ENCODE measurements around the gene RNF146. TPM values are rescaled to one million over a fixed set of nuclear protein-coding genes. Genes with fewer than 3 reads are reported as not detected.
"Not testable (repeated sequence)": the region's sequence is repeated elsewhere in the genome, so short reads cannot be mapped to it uniquely, and the experiment has no call there.

The RNF146 gene
- total and polyA plus RNA-seq, 10 of the 15 experiments (the other 5 are each of a cell fraction or from before 2014, with no cell fraction given), result 9.3 to 33.0 (median 17.8) TPM

GRCh38 chr6:127319686-127320085, 53.0 kb downstream of the RNF146 start:
- peaks cover 0 to 10% of the 10 kb centered on the region in 2 experiments; a peak in 3 of 4 replicates for H3K36me3 ChIP-seq (ENCODE audit: control insufficient read depth in 2 of 2, insufficient read depth in 2 of 2, low read length in 1 of 2)
- ChIA-PET POLR2A (interaction anchor here (1.4 kb wide), 1 partner anchor 12 kb away, joined by 3 read pairs; no protein-coding TSS in a partner anchor), CTCF (interaction anchor here (1.0 to 1.8 kb wide), 5 partner anchors 9 to 79 kb away, joined by 3 to 4 read pairs (median 4); no protein-coding TSS in a partner anchor), RAD21 (ENCODE audit: unreplicated experiment) (interaction anchor here (0.9 kb wide), 1 partner anchor 18 kb away, joined by 3 read pairs; no protein-coding TSS in a partner anchor), SMC1A (ENCODE audit: uncharacterized antibody, unreplicated experiment) (interaction anchor here (0.8 to 1.6 kb wide), 6 partner anchors 10 to 21 kb away, joined by 4 to 6 read pairs (median 6); no protein-coding TSS in a partner anchor)
- H3K4me3 ChIP-seq, result no peak overlapping the region
- in situ Hi-C loops (cut with MboI), result no loop called here
- H3K27ac ChIP-seq (ENCODE audit: control insufficient read depth, insufficient read depth), result no peak overlapping the region
- H3K4me2 ChIP-seq (ENCODE audit: control insufficient read depth, insufficient read depth), result no peak overlapping the region
- intact Hi-C loops (cut with micrococcal nuclease; ENCODE audit: unreplicated experiment), result no loop called here
- DNase-seq (ENCODE audit: low read depth, low spot score) (no peak), FAIRE-seq (peak; percentile 80), ATAC-seq (no peak)
- H3K79me2 ChIP-seq (ENCODE audit: control insufficient read depth, insufficient read depth, low read length), result no peaks in the 10 kb centered on the region
- WGBS (ENCODE audit: insufficient coverage, insufficient replicate concordance, low lambda C conversion rate, missing lambda C conversion rate), result 94% methylated on average over 1 of the region's 1 CpG
- no peaks in the 10 kb centered on the region for H3K27me3 ChIP-seq (replicated peaks in 1 of 2; ENCODE audit: control insufficient read depth in 2 of 2, insufficient read depth in 2 of 2, low read length in 1 of 2)
- BruUV-seq (replicated peaks), result no TSS peak
- H3K4me1 ChIP-seq (ENCODE audit: control insufficient read depth, insufficient read depth, low read length), result no peaks in the 10 kb centered on the region
- H3K9ac ChIP-seq (ENCODE audit: control insufficient read depth, insufficient read depth, low read length), result no peak overlapping the region
- no peaks in the 10 kb centered on the region for H3K9me3 ChIP-seq (replicated peaks; ENCODE audit: control insufficient read depth, insufficient read depth, low read length)
- no peak overlapping the region for H2AFZ ChIP-seq (ENCODE audit: control insufficient read depth, low read depth, low read length)
- TF ChIP-seq SUZ12 (IDR thresholded peaks at IDR 0.05; ENCODE audit: unreplicated experiment), result no peak
- no peak for TF ChIP-seq BRCA1 (IDR thresholded peaks at IDR 0.05; ENCODE audit: low read depth, low read length)
- TF ChIP-seq ZSCAN29 (IDR thresholded peaks at IDR 0.05), result no peak
- H4K20me1 ChIP-seq (ENCODE audit: control insufficient read depth, insufficient read depth), result no peaks in the 10 kb centered on the region

GRCh38 chr6:127328043-127328609, 61.5 kb downstream of the RNF146 start:
- H3K79me2 ChIP-seq (ENCODE audit: control insufficient read depth, insufficient read depth, low read length), result no peaks in the 10 kb centered on the region; the same call in 1 of the 2 replicates
- ChIA-PET RAD21 (ENCODE audit: unreplicated experiment) (no interaction called here), CTCF (interaction anchor here (1.0 to 1.6 kb wide), 2 partner anchors 9 to 13 kb away, joined by 4 read pairs; no protein-coding TSS in a partner anchor), POLR2A (no interaction called here), SMC1A (ENCODE audit: uncharacterized antibody, unreplicated experiment) (interaction anchor here (1.0 kb wide), 1 partner anchor 24 kb away, joined by 3 read pairs; no protein-coding TSS in a partner anchor)
- in situ Hi-C loops (cut with MboI), result no loop called here
- H3K4me1 ChIP-seq (ENCODE audit: control insufficient read depth, insufficient read depth, low read length), result no peaks in the 10 kb centered on the region
- BruUV-seq (replicated peaks), result no TSS peak
- H4K20me1 ChIP-seq (ENCODE audit: control insufficient read depth, insufficient read depth), result no peaks in the 10 kb centered on the region
- no peak overlapping the region for H3K4me3 ChIP-seq
- H3K4me2 ChIP-seq (ENCODE audit: control insufficient read depth, insufficient read depth), result no peak overlapping the region
- no peak for FAIRE-seq
- TF ChIP-seq TAF1 (IDR thresholded peaks at IDR 0.05; ENCODE audit: borderline replicate concordance, low read depth, low read length) (no peak), ZNF384 (IDR thresholded peaks at IDR 0.05; ENCODE audit: borderline replicate concordance, low read depth, low read length) (no peak), SRF (IDR thresholded peaks at IDR 0.05; ENCODE audit: low read depth in 2 of 2, low read length in 2 of 2) (no peak), USF2 (IDR thresholded peaks at IDR 0.05; ENCODE audit: borderline replicate concordance, low read depth, low read length) (no peak)
- ATAC-seq, result no peak
- no peak for DNase-seq (ENCODE audit: low read depth, low spot score)
- H3K27ac ChIP-seq (ENCODE audit: control insufficient read depth, insufficient read depth), result no peak overlapping the region
- intact Hi-C loops (cut with micrococcal nuclease; ENCODE audit: unreplicated experiment), result no loop called here
- H2AFZ ChIP-seq (ENCODE audit: control insufficient read depth, low read depth, low read length), result no peak overlapping the region
- H3K9me3 ChIP-seq (replicated peaks; ENCODE audit: control insufficient read depth, insufficient read depth, low read length), result no peaks in the 10 kb centered on the region; the same call in 2 of the 3 replicates
- peaks cover 0 to 13% of the 10 kb centered on the region in 2 experiments; a peak in 1 of 4 replicates for H3K36me3 ChIP-seq (ENCODE audit: control insufficient read depth in 2 of 2, insufficient read depth in 2 of 2, low read length in 1 of 2)
- H3K27me3 ChIP-seq (replicated peaks in 1 of 2; ENCODE audit: control insufficient read depth in 2 of 2, insufficient read depth in 2 of 2, low read length in 1 of 2), result no peaks in the 10 kb centered on the region
- H3K9ac ChIP-seq (ENCODE audit: control insufficient read depth, insufficient read depth, low read length), result no peak overlapping the region

- ChIA-PET CTCF (interaction anchor here (0.8 to 2.7 kb wide), 3 partner anchors 8 to 29 kb away, joined by 3 to 14 read pairs (median 6); no protein-coding TSS in a partner anchor), SMC1A (ENCODE audit: uncharacterized antibody, unreplicated experiment) (interaction anchor here (1.3 to 1.6 kb wide), 2 partner anchors 12 to 89 kb away, joined by 6 to 7 read pairs; no protein-coding TSS in a partner anchor), POLR2A (interaction anchor here (0.6 to 1.2 kb wide), 3 partner anchors 10 to 26 kb away, joined by 3 to 5 read pairs (median 3); no protein-coding TSS in a partner anchor)
- H2AFZ ChIP-seq (ENCODE audit: control insufficient read depth, low read depth, low read length); H3K36me3 ChIP-seq (ENCODE audit: control insufficient read depth in 2 of 2, insufficient read depth in 2 of 2, low read length in 1 of 2); FAIRE-seq; in situ Hi-C loops (cut with MboI); H4K20me1 ChIP-seq (ENCODE audit: control insufficient read depth, insufficient read depth); RAD21 ChIA-PET (ENCODE audit: unreplicated experiment); DNase-seq (ENCODE audit: low read depth, low spot score); H3K4me3 ChIP-seq; H3K4me2 ChIP-seq (ENCODE audit: control insufficient read depth, insufficient read depth); ATAC-seq; intact Hi-C loops (cut with micrococcal nuclease; ENCODE audit: unreplicated experiment); H3K27ac ChIP-seq (ENCODE audit: control insufficient read depth, insufficient read depth); H3K27me3 ChIP-seq (replicated peaks in 1 of 2; ENCODE audit: control insufficient read depth in 2 of 2, insufficient read depth in 2 of 2, low read length in 1 of 2); H3K9ac ChIP-seq (ENCODE audit: control insufficient read depth, insufficient read depth, low read length); BruUV-seq (replicated peaks); H3K9me3 ChIP-seq (replicated peaks; ENCODE audit: control insufficient read depth, insufficient read depth, low read length): not testable (repeated sequence)
- H3K79me2 ChIP-seq (ENCODE audit: control insufficient read depth, insufficient read depth, low read length), result peaks cover 21% of the 10 kb centered on the region
- peaks cover 11% of the 10 kb centered on the region; the same call in 1 of the 2 replicates for H3K4me1 ChIP-seq (ENCODE audit: control insufficient read depth, insufficient read depth, low read length)
- WGBS (ENCODE audit: insufficient coverage, insufficient replicate concordance, low lambda C conversion rate, missing lambda C conversion rate), result 97% methylated on average over 3 of the region's 3 CpGs
Observed at GRCh38 chr6:127331256-127331655, 64.6 kb downstream of the RNF146 start.
